ENCODE results near the gene OR8B4. TPM values are rescaled to one million over a fixed set of nuclear protein-coding genes. Genes with fewer than 3 reads are reported as not detected.

OR8B4 gene, protein sequence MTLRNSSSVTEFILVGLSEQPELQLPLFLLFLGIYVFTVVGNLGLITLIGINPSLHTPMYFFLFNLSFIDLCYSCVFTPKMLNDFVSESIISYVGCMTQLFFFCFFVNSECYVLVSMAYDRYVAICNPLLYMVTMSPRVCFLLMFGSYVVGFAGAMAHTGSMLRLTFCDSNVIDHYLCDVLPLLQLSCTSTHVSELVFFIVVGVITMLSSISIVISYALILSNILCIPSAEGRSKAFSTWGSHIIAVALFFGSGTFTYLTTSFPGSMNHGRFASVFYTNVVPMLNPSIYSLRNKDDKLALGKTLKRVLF
- not detected in 2 replicates for total RNA-seq
- long read RNA-seq: 0 reads

DNA sequence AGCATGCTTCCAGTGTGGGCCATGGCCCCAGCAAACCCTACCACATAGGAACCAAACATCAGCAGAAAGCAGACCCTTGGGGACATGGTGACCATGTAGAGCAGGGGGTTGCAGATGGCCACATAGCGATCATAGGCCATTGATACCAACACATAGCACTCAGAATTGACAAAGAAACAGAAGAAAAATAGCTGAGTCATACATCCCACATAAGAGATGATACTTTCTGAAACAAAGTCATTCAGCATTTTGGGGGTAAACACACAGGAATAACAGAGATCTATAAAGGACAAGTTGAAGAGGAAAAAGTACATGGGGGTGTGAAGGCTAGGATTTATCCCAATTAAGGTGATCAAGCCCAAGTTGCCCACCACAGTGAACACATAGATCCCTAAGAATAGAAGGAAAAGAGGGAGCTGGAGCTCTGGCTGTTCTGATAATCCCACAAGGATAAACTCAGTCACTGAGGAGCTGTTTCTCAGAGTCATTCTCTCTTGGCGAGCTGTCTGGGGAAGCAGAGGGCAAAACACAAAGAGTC, at the start of gene OR8B4:
Gene OR8B4, minus strand, starts transcription at position 488 of the 538 bp plus-strand sequence. Its CDS starts 0 bp downstream, at position 488.
- Mint-ChIP-seq H3K9me3 (peaks cover 6% of the 10 kb centered on the region), H3K27ac (ENCODE audit: unreplicated experiment) (peak within 1 kb of the TSS; percentile 44), H3K4me3 (no peak within 1 kb of the TSS), H3K4me1 (no peaks in the 10 kb centered on the region), H3K36me3 (ENCODE audit: low read depth) (no peaks in the 10 kb centered on the region), H3K27me3 (ENCODE audit: low read depth) (peaks cover 2% of the 10 kb centered on the region)
- TF ChIP-seq, protein P1, sequence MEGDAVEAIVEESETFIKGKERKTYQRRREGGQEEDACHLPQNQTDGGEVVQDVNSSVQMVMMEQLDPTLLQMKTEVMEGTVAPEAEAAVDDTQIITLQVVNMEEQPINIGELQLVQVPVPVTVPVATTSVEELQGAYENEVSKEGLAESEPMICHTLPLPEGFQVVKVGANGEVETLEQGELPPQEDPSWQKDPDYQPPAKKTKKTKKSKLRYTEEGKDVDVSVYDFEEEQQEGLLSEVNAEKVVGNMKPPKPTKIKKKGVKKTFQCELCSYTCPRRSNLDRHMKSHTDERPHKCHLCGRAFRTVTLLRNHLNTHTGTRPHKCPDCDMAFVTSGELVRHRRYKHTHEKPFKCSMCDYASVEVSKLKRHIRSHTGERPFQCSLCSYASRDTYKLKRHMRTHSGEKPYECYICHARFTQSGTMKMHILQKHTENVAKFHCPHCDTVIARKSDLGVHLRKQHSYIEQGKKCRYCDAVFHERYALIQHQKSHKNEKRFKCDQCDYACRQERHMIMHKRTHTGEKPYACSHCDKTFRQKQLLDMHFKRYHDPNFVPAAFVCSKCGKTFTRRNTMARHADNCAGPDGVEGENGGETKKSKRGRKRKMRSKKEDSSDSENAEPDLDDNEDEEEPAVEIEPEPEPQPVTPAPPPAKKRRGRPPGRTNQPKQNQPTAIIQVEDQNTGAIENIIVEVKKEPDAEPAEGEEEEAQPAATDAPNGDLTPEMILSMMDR (conservative IDR thresholded peaks at IDR 0.05): no peak
- DNase-seq (ENCODE audit: low read depth, low spot score): no peak

DNA sequence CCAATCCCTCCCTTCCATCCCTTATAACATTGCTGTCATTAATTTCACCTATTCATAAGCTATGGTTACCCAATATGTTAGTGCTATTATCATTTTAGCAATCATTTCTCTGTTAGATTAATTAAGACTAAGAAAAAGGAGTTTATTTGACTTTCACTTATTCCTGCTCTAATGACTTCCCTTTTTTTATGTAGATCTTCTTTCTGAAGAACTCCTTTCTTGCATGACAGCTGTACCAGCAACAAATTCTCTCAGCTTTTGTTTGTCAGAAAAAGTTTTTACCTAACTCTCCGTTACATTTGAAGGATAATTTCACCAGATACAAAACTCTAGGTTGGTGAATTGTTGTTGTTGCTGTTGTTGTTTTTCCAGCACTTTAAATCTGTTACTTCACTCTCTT, 49.4 kb upstream of the OR8B4 start:
- no peak overlapping the region for H3K27ac Mint-ChIP-seq (ENCODE audit: unreplicated experiment)
- H3K4me1 Mint-ChIP-seq: no peaks in the 10 kb centered on the region
- DNase-seq (ENCODE audit: low read depth, low spot score): no peak
- no peaks in the 10 kb centered on the region for H3K36me3 Mint-ChIP-seq (ENCODE audit: low read depth)
- H3K9me3 Mint-ChIP-seq: no peaks in the 10 kb centered on the region
- peaks cover 11% of the 10 kb centered on the region for H3K27me3 Mint-ChIP-seq (ENCODE audit: low read depth)
- TF ChIP-seq, protein P1 (conservative IDR thresholded peaks at IDR 0.05): no peak
- no peak overlapping the region for H3K4me3 Mint-ChIP-seq

DNA sequence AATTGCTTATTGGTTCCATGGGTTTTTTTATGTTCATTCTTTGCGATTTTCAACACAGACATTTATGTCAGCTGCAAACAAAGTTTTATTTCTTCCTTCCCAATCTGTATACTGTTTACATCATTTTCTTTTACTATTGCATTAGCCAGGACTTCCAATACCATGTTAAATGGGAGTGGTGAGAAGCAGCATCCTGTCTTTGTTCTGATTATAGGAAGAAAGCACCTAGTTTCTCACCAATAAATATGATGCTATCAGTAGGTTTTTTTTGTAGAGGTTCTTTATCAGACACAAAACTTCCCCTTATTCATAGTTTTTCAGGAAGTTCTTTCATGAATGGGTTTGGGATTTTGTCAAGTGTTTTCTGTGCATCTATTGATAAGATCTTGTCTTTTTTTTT, 48.8 kb upstream of the OR8B4 start:
- peaks cover 13% of the 10 kb centered on the region for H3K27me3 Mint-ChIP-seq (ENCODE audit: low read depth)
- H3K4me1 Mint-ChIP-seq: no peaks in the 10 kb centered on the region
- H3K9me3 Mint-ChIP-seq: no peaks in the 10 kb centered on the region
- no peak overlapping the region for H3K4me3 Mint-ChIP-seq
- no peak for DNase-seq (ENCODE audit: low read depth, low spot score)
- TF ChIP-seq, protein P1 (conservative IDR thresholded peaks at IDR 0.05): no peak
- H3K36me3 Mint-ChIP-seq (ENCODE audit: low read depth): no peaks in the 10 kb centered on the region
- H3K27ac Mint-ChIP-seq (ENCODE audit: unreplicated experiment): no peak overlapping the region

DNA sequence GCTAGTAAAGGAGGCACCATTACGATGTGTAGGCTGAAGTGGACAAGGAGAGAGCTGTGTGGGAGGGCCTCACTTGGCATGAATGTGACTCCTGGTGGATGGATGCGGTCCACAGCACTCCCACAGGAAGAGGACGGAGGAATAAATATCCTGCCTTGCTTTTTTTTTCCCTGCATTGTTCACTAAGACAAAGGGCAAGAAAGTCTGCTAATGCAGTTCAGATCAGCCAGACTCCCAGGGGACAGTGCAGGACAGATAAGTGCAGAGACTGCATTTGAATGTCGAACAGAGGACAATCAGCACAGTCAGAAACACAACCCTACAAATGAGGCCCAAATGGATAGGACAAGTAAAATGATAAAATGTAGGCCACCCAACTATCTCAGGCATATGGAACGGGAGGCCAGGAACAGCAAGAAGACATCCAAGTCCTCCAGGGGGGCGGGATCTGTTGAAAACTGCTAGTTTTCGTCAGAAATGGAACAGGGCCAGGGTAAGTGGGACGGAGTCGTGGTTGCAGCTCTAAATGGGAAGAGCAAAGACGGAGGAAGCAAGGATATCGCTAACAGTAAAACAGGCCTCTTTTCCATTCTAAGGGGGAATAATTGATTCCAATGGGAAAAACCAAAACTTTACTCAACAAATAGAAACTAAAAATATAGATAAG, 46.0 kb upstream of the OR8B4 start:
- Mint-ChIP-seq H3K9me3 (no peaks in the 10 kb centered on the region), H3K36me3 (ENCODE audit: low read depth) (no peaks in the 10 kb centered on the region), H3K4me3 (no peak overlapping the region), H3K27me3 (ENCODE audit: low read depth) (peaks cover 13% of the 10 kb centered on the region), H3K4me1 (no peaks in the 10 kb centered on the region), H3K27ac (ENCODE audit: unreplicated experiment) (no peak overlapping the region)
- no peak for DNase-seq (ENCODE audit: low read depth, low spot score)
- TF ChIP-seq, protein P1 (conservative IDR thresholded peaks at IDR 0.05): no peak

DNA sequence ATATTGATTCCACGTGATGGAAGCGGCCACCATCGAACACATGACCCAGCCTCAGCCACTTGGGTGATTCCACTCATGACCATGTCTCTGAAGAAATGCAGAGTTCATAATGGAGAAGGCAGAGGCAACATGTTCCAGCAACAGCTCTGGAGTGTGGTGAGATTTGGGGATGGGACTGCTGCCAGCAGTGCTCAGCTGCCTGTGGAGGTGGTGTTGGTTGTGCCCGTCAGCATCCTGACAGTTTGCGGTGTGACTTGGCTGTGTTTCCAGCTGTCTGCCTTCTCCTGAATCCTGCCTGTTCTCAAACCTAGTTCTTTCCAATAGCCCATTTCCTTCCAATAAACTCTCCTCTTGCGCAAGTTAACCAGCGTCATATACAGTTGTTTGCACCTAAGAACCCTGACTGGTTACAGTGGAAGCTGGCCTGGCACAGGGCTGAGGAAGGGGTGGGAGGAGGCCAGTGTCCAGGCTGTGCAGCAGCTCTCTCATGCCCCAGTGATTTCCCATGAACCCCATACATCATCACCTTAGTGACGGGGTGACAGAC, 42.8 kb upstream of the OR8B4 start:
- no peak overlapping the region for H3K4me3 Mint-ChIP-seq
- peaks cover 7% of the 10 kb centered on the region for H3K27me3 Mint-ChIP-seq (ENCODE audit: low read depth)
- TF ChIP-seq, protein P1 (conservative IDR thresholded peaks at IDR 0.05): no peak
- H3K9me3 Mint-ChIP-seq: no peaks in the 10 kb centered on the region
- no peak for DNase-seq (ENCODE audit: low read depth, low spot score)
- H3K36me3 Mint-ChIP-seq (ENCODE audit: low read depth): no peaks in the 10 kb centered on the region
- no peak overlapping the region for H3K27ac Mint-ChIP-seq (ENCODE audit: unreplicated experiment)
- no peaks in the 10 kb centered on the region for H3K4me1 Mint-ChIP-seq
